ENCODE data around the gene FBN2. TPM values are rescaled to one million over a fixed set of nuclear protein-coding genes. Genes with fewer than 3 reads are reported as not detected.
A peak's percentile ranks its signal among the peaks of the same experiment; 100 is the strongest.

The FBN2 gene
- total RNA-seq (ENCODE audit: insufficient read depth, low replicate concordance), result 875 TPM

- no peak for DNase-seq (ENCODE audit: low spot score)
Measured at GRCh38 chr5:128538000-128538249, at the start of gene FBN2. Gene FBN2, minus strand, starts transcription at chr5:128538245. Its CDS starts 642 bp downstream, at chr5:128537603.

DNA sequence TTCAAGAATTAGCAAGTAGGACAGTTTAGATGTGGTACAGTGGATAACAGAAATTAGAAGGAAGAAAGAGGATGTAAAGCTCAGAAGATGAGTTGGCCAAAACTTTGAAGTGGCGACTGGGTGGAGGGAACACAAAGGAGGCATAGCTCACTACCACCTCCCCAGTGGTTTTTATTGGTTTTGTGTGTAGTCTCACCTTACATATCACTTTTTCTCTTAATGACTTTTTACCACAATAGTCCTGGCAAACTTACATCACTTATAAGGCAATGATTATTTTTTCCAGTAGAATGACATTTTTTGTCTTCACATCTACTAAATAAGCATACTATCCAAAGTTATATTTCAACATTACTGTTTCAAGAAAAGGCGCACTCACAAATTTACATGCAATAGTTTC, 49.2 kb upstream of the FBN2 start:
- no peak for DNase-seq (ENCODE audit: low spot score)

DNA sequence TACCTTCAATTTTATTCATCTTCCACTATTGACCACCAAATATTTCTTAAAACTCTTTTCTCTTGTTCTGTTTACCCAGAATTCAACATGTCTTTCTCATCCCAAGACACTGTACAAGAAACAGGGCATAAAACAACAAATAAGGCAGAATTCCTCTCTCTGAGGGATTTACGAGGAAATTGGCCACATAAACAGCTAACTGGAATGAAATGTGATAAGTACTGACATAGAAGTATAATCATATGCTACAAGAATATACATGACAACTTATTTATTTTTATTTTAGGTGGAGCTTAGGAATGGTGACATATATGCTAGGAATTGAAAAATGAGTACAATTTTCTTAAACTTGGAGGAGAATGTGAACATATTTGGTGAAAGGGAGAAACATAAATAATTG, 48.8 kb upstream of the FBN2 start:
- DNase-seq (ENCODE audit: low spot score), result no peak

DNA sequence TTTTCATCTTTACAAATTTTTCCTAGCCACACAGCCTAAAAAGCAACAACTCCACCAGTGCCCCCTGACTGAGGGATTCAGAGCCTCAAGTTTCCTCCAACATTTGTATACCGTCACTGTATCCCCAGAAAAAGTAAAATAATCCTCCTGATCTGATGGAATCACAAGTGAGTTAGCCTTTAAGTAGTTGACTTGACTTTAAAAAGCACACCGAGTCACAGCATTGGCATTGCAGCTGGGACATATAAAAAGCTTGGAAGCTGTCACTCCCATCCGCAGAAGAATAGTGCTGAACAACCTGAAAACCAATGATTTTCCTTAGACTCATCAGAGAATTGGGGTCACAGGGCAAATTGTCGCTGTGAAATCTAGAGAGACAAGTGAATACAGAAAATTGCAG, 41.6 kb upstream of the FBN2 start:
- DNase-seq (ENCODE audit: low spot score), result peak; percentile 45

DNA sequence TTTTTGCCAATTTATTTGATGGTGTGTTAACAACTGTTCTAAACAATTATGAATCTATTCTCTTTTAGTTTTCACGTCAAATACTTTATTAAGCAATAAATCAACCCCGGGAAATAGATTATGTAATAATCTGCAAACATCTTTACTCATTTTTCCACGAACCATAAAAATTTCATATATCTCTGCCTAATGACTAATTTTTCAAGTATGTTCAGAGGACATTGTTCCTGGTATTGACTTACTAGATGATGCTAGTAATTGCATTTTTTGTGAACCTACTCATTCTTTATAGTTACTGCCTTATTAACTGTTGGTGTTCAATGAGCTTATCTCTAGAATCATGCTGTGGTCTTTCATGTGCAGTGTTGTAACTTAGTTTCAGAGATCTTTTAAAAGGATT, 41.0 kb upstream of the FBN2 start:
- DNase-seq (ENCODE audit: low spot score), result peak; percentile 53

DNA sequence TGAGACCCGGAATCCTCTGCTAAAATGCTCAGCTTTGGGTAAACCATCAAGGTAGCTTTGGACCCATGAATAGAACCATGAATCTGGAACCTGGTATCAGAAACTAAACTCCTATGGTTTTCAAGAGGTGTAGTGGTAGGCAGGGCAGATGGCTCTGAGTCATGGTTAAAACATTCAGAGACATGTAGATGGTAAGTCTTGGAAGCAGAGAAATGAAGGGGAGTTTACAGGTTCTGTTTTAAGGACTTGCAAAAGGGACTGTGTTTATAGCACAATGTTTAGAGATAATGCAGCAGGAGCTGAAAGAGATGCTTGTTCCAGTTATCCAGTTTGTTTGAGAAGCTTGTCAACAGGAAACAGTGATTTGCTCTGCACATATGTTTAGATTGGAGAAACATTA, 36.0 kb upstream of the FBN2 start:
- DNase-seq (ENCODE audit: low spot score), result peak; percentile 29

DNA sequence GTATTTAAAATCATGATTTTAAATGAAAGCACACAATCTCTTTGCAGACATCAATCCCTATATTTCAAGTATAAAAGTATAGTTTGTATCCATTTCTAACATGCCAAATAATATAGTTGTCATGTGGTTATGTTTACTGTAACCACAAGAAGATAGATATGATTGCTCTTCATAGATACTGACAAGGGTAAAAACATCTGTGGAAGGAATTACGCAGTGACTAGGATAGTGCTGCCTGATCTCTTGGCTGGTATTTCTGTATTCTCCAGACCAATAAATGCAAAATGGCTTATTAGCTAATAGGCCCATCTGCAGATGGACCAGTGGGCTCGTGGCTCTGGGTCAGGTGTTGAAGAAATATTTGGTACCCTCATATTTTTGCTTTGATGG, 34.9 kb upstream of the FBN2 start:
- peak; percentile 27 for DNase-seq (ENCODE audit: low spot score)

GRCh38 chr5:128572051-128572929, 34.2 kb upstream of the FBN2 start:
- DNase-seq (ENCODE audit: low spot score), result peak; percentile 85

- no peak for DNase-seq (ENCODE audit: low spot score)
Measured at GRCh38 chr5:128566178-128566577, 28.1 kb upstream of the FBN2 start.

DNA sequence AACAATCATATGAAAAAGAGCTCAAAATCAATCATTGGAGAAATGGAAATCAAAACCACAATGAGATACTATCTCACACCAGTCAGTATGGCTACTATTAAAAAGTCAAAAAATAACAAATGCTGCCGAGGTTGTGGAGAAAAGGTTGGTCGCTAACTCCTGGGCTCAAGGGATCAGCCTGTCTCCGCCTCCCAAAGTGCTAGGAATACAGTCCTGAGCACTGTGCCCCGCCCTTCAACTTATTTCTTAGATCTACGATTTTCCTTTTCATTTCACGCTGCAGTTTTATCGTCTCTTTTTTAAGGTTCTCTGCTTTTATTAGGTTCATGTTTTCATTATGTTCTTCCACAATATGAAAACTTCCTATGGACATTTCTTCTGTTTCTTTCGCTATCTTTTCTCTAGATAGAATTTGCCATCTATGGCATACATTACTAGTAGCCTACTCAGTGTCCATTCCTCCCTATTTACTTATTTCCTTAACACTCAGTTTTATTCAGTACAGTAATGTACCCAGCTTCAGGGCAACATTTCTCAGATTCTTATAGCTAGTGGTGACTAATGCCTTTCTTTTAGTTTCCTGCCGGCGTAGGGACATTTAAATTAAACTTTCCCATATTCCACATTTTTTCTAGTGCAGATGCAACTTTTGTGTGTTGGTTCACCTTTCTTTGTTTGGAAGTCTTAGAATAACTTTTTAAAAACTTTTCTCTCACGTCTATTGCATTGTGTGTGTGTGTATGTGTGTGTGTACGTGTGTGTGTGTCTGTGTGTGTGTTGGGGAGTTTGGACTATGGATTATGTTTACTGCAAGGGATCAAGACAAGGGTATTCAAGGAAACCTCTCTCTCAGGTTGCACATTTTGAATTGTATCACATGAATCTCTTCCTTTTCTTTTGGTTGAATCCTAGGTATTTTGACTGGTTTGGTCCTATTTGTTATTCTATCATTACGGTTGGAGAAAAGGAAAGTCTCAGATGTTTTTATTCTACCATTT, 21.6 kb upstream of the FBN2 start:
- DNase-seq (ENCODE audit: low spot score), result peak; percentile 20

- DNase-seq (ENCODE audit: low spot score), result no peak
Measured at GRCh38 chr5:128553747-128554146, 15.7 kb upstream of the FBN2 start.

DNA sequence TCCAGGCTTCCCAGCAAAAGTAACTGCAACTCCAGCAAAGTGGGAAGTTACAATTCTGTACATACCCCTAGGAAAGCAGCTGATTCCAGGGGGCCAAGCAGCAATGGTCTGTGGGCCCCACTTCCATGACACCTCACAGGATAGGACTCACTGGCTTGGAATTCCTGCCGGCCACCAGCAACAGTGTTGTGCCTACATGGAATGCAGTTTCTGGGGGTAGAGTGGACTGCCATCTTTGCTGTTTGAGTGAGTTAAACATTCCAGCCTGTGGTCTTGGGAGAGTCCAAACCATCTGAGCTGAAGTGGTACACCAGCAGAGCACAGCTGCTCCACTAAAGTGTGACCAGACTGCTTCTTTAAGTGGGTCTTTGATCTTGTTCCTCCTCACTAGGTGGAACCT, 13.4 kb upstream of the FBN2 start:
- DNase-seq (ENCODE audit: low spot score), result no peak

DNA sequence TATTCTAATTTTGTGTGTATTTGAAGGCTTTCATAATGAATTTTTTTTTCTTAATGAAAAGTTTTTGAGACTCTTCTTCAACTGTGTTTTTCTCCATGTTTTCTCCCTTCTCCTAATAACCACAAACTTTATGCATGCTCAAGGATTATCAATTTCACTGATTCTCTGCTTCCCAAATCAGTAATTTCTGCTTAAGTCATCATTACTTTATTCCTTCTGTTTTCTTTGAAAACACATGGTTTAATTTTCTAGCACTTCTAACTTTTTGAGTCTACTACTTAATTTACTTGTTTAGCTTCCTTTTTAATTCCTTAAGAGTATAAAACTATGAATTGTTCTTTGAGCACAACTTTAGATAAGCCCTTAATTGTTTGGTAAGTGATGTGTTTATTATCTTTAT, 11.5 kb upstream of the FBN2 start:
- DNase-seq (ENCODE audit: low spot score), result no peak

- DNase-seq (ENCODE audit: low spot score), result peak; percentile 21
Measured at GRCh38 chr5:128546658-128547281, 8.7 kb upstream of the FBN2 start.

- DNase-seq (ENCODE audit: low spot score), result no peak
Measured at GRCh38 chr5:128541385-128541784, 3.3 kb upstream of the FBN2 start.

- peak; percentile 56 for DNase-seq (ENCODE audit: low spot score)
Measured at GRCh38 chr5:128539038-128539429, 989 bp upstream of the FBN2 start.

DNA sequence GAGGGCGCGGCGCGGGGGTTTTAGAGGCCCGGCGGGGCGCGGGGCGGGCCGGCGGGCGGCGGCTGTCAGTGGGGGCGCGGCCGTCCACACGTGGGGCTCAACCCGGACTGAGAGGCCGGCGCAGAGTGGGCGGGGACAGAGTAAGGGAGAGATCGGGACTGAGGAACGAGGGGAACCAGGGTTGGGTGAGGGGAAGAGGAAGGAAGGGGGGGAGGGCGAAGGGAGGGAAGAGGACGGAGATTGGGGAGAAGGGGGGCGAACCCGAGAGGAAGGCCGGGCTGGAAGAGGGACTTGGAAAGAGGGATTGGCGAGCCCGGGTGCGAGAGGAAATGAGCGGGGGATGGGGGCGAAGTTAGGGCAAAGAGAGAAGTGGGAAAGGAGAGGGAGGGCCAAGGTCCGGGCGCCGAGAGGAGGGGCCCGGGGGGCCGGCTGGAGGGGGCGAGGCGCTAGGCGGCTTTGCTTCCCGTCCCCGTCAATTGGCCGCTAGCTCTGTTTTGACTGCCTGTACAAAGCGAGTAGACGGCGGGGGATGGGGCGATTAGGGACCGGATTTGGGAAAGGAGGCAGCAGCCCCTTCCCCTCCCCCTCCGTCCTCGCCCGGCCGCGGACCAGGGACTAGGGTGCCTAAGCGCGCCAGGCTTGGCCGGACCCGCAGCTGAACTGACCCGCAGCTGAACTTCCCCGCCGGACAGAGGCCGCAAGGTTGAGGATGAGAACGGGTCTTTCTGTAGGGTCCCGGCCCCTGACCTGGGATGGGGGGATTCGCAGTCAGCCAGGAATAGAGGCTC, 399 bp upstream of the FBN2 start:
- peak; percentile 98 for DNase-seq (ENCODE audit: low spot score)

DNA sequence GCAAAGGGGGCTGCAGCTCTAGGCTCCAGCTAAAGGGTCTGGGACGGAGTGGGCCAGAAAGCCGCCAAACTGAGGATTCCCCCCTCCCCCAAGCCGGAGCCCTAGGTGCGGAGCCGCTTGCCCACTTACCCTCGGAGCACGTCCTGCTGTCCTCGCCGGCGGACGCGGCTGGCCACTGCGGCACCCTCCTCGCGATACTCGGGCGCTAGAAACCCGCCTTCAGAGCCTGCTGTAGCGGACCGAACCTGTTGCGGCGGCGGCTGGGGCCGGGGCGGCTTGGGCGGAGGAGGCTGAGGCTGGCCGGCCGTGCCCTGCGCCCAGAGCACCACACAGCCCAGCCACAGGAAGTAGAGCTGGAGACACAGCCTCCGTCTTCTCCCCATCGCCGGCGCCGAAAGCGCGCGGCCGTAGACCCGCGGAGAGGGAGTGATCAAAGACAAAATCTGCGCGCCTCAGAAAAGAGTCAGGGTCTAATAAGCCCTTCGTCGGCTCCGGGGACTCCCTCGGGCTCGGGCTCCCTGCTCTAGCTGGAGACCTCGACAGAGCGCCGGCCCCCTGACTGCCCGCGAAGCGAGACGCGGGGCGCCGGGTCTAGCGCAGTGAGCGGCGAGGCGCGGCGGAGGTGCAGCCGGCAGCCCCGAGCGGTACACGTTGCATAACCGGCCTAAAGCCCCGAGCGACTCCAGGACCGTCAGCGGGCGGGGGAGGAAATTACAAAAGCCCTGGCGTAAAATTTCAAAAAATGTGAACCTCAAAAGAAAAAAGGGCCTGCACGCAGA, 635 bp downstream of the FBN2 start:
- DNase-seq (ENCODE audit: low spot score), result no peak

GRCh38 chr5:128536254-128537220, 1.5 kb downstream of the FBN2 start:
- peak; percentile 67 for DNase-seq (ENCODE audit: low spot score)

Data from umbilical cord (tissue), 2 donors.